Left renal pelvis (tissue), 4 donors: ENCODE measurements around the gene DNAJC15. TPM values are rescaled to one million over a fixed set of nuclear protein-coding genes. Genes with fewer than 3 reads are reported as not detected.
"Not testable (repeated sequence)": the region's sequence is repeated elsewhere in the genome, so short reads cannot be mapped to it uniquely, and the experiment has no call there.

Experiments used
- DNase-seq, 4 donors: peaks; one replicate each; pipeline ENCODE4 v3.0.0-alpha.2; 2013; ENCODE audit warnings: low read depth in 4 of 4, low spot score in 3 of 4
- polyA plus RNA-seq, 4 donors: library from polyadenylated mRNA; unstranded; fragments of 120-200 nt; gene quantifications; one replicate each; pipeline ENCODE4 v1.2.1, GENCODE V29; 2013; ENCODE audit not compliant: insufficient read length in 4 of 4

Gene DNAJC15
- polyA plus RNA-seq, 4 donors: 19.4 to 31.1 (median 29.1) TPM

DNA sequence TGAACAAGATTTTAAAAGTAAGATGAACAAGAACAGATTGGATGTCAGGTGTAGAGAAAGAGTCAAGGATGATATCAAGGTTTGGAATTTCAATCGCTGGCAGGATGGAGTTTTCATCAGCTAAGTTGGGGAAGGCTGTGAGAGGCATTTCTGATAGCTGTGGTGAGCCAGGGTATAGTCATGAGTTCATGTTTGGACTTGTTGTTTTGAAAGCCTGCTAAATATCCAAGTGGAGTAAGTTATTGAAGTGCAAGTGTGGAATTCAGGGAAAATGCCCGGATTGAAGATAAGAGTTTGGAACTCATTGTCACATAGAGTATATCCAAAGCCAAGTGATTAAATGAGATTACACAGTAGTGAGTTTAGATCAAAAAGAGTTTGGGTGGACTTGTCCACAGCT lies 20.4 kb upstream of the DNAJC15 start:
- no peak for DNase-seq

DNA sequence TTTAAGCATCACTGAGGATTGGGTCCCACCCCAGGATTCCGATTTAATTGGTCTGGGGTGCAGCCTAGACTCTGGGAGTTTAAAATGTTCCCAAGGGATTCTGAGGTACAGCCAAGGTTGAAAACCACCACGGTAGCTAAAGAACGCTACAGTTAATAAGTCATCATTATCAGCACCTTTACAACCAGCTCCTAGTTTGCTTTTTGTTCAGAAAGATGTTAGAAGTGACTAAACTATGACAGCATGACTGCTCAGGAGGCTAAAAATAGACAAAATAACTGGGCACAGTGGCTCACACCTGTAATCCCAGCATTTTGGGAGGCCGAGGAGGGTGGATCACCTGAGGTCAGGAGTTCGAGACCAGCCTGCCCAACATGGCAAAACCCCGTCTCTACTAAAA lies 19.7 kb upstream of the DNAJC15 start:
- DNase-seq: no peak

GRCh38 chr13:43005460-43006236 lies 17.7 kb upstream of the DNAJC15 start:
- no peak for DNase-seq

- DNase-seq: no peak
Measured at GRCh38 chr13:43006893-43007631, 16.3 kb upstream of the DNAJC15 start.

GRCh38 chr13:43008596-43008995 lies 14.8 kb upstream of the DNAJC15 start:
- DNase-seq: no peak

DNA sequence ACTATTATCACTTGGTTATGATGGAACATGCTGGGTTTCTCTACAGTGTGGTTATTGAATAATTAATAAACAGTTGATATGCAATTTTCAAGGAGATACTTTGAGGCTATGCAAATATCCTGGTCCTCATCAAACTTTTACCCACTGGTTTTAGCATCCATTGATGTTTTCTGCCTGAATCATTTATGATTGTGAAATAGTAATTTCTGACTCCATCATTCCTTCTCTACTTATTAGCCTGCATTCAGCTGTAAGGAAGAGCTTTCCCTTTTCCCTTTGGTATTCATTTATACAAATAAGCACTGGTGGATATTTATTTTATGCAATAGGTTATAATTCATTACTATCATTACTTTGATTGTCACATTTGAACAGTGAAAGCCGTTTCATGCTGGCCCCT lies 13.9 kb upstream of the DNAJC15 start:
- no peak for DNase-seq

DNA sequence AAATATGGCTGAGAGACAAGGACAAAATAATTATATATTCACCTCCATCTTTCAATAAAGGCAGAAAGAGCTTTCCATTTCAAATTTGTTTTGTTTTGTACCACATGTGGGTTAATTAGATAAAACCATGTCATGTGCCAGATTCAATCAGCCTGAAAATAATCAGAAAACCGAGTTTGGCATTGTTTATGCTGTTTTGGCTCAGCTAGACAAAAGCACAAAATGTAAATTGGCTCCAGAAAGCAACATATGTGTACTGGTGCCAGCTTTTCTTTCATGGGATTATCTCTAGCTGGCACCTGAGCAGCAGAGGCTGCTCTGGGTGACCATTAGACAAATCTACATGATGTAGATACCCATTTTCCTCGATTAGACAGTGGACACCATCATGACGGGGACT lies 9.2 kb upstream of the DNAJC15 start:
- no peak for DNase-seq

DNA sequence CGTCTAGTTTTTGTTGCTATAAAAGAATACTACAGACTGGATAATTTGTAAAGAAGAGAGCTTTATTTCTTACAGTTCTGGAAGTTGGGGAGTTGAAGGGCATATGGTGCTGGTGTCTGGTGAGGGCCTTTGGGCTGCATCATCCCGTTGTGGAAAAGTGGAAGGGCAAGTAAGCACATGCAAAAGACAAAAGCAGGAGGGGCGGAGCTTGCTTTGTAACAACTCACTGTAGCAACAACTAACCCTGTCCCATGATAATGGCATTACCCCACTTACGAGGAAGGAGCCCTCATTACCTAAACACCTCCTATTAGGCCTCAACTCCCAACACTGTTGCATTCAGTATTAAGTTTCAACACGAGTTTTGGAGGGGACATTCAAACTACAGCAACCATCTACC lies 7.2 kb upstream of the DNAJC15 start:
- DNase-seq: no peak

DNA sequence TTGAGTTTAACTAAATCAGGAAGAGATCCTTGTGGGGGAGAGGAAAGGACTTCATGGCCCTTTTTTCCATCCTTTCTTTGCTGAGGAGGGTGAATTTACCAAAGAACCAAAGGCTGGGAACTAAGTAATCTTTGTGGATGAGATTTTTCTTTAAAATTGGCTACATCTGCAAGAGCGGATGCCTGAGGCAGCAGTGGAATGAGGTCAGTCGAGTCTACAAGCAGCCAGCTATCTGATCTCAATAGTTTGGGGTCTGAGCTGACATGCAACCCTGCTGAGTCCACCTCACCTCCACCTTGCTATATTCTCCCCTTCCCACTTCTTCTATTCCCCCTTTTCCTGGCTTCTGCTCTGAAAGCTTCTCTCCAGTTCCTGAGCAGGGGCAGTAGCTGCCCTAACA lies 3.6 kb upstream of the DNAJC15 start:
- DNase-seq: no peak

DNA sequence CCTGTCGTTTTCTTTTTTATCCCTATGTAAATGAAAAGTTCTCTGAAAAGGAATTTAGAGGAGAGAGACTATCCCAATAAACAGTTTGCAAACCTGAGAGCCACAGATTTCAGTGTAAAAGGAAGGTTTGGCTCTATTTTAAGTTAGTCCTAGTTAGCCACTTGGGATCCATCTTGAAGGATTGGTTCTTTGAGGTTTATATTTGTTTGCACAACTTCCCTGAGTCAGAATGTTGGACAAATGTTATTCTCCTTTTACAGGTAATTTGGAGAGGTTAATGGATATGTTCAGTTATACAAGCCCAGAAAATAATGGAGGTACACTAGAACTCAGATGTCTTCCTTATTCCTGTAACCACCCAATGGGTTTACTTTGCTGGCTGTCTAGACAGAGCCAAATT lies 2.6 kb upstream of the DNAJC15 start:
- DNase-seq: no peak

GRCh38 chr13:43021926-43022670 lies 1.3 kb upstream of the DNAJC15 start:
- no peak for DNase-seq

- DNase-seq: no peak
Measured at GRCh38 chr13:43022934-43023288, 475 bp upstream of the DNAJC15 start.

GRCh38 chr13:43026262-43026661 lies 2.9 kb downstream of the DNAJC15 start:
- DNase-seq: no peak

GRCh38 chr13:43030548-43030947 lies 7.2 kb downstream of the DNAJC15 start:
- no peak for DNase-seq

GRCh38 chr13:43031881-43032280 lies 8.5 kb downstream of the DNAJC15 start:
- DNase-seq: no peak

GRCh38 chr13:43033038-43033437 lies 9.7 kb downstream of the DNAJC15 start:
- DNase-seq: no peak

- no peak for DNase-seq
Measured at GRCh38 chr13:43036351-43037250, 13.2 kb downstream of the DNAJC15 start.

GRCh38 chr13:43039966-43040365 lies 16.6 kb downstream of the DNAJC15 start:
- no peak for DNase-seq

GRCh38 chr13:43040581-43041368 lies 17.4 kb downstream of the DNAJC15 start:
- not testable (repeated sequence) for DNase-seq
